ENCODE measurements around the gene TUBB4A. TPM values are rescaled to one million over a fixed set of nuclear protein-coding genes. Genes with fewer than 3 reads are reported as not detected.

Gene TUBB4A
- total RNA-seq, 1 experiment from 2014 or later, result 20.3 TPM

GRCh38 chr19:6467384-6467783 lies 34.7 kb downstream of the TUBB4A start:
- H3K27me3 ChIP-seq (ENCODE audit: insufficient read depth, low read length), result no peaks in the 10 kb centered on the region
- H3K79me1 ChIP-seq (ENCODE audit: insufficient read depth, low read depth, low read length, poor library complexity, severe bottlenecking), result no peaks in the 10 kb centered on the region
- H3K14ac ChIP-seq (ENCODE audit: insufficient read depth, low read length), result no peak overlapping the region
- no peak overlapping the region for H2AFZ ChIP-seq (ENCODE audit: low read length)
- H4K91ac ChIP-seq (ENCODE audit: insufficient read length, low read depth, low read length), result no peak overlapping the region
- no peak overlapping the region for H4K8ac ChIP-seq (replicated peaks; ENCODE audit: insufficient read length, low read depth, low read length)
- H4K5ac ChIP-seq (ENCODE audit: insufficient read length, low read depth, low read length), result no peak overlapping the region
- H3K27ac ChIP-seq (ENCODE audit: insufficient read length, low read depth, low read length), result no peak overlapping the region
- no peak overlapping the region for H3T11ph ChIP-seq (ENCODE audit: low read length)
- no CpG with 5 or more reads among the region's 8 CpGs for WGBS (ENCODE audit: extremely low coverage, insufficient read length, low lambda C conversion rate)
- no peak overlapping the region for H2BK12ac ChIP-seq (ENCODE audit: insufficient read length, low read depth, low read length)
- no peak overlapping the region for H3K23ac ChIP-seq (ENCODE audit: insufficient read length, low read depth, low read length)
- no peak overlapping the region for H2AK5ac ChIP-seq (ENCODE audit: insufficient read length, low read length)
- H3K4me2 ChIP-seq (ENCODE audit: insufficient read depth, insufficient read length, low read length), result no peak overlapping the region
- no peak for DNase-seq
- H3K36me3 Mint-ChIP-seq (ENCODE audit: insufficient read depth in 1 of 3, low read depth in 3 of 3), result peaks cover 0 to 31% (median 23%) of the 10 kb centered on the region in 3 experiments; a peak in 6 of 7 replicates
- no peak overlapping the region for H2BK15ac ChIP-seq (ENCODE audit: low read depth, low read length)
- H3K4ac ChIP-seq (ENCODE audit: low read depth, low read length), result no peak overlapping the region
- H3K56ac ChIP-seq (ENCODE audit: insufficient read length, low read depth, low read length), result no peak overlapping the region
- H2BK5ac ChIP-seq (ENCODE audit: insufficient read length, low read length), result no peak overlapping the region
- H3K4me1 Mint-ChIP-seq, result peaks cover 17 to 37% of the 10 kb centered on the region in 2 experiments
- H3K4me3 Mint-ChIP-seq, result no peak overlapping the region
- no peaks in the 10 kb centered on the region for H3K4me1 ChIP-seq (ENCODE audit: insufficient read depth, low read length)
- H3K27me3 Mint-ChIP-seq (ENCODE audit: low read depth), result peaks cover 2% of the 10 kb centered on the region
- no peaks in the 10 kb centered on the region for H4K20me1 ChIP-seq (ENCODE audit: control insufficient read depth, insufficient read depth, insufficient read length)
- H3K9me3 ChIP-seq (ENCODE audit: control insufficient read depth, low read depth, low read length), result no peaks in the 10 kb centered on the region
- no peaks in the 10 kb centered on the region for H3K79me2 ChIP-seq (ENCODE audit: insufficient read depth, low read length)
- H3K23me2 ChIP-seq (ENCODE audit: insufficient read length, low read depth, low read length, poor library complexity, severe bottlenecking), result peaks cover 5% of the 10 kb centered on the region
- TF ChIP-seq CTCF (conservative IDR thresholded peaks at IDR 0.05), result no peak
- no peak overlapping the region for H3K18ac ChIP-seq (ENCODE audit: insufficient read length, low read depth, low read length)
- no peak overlapping the region for H2BK20ac ChIP-seq (ENCODE audit: low read depth, low read length, poor library complexity, severe bottlenecking)
- H3K9me3 Mint-ChIP-seq, result no peaks in the 10 kb centered on the region
- no peak overlapping the region for H3K9ac ChIP-seq (ENCODE audit: extremely low read depth, insufficient read length, low read length)
- no peak overlapping the region for H3K27ac Mint-ChIP-seq
- no peak overlapping the region for H2BK120ac ChIP-seq (ENCODE audit: low read depth, low read length, poor library complexity, severe bottlenecking)

Data from H9 (cell line).